Measurements from ENCODE around the gene PTPRB. TPM values are rescaled to one million over a fixed set of nuclear protein-coding genes. Genes with fewer than 3 reads are reported as not detected.

PTPRB gene
- total RNA-seq, 4 donors from 2014 or later = 20.2 to 92.1 (median 56.7) TPM

DNA sequence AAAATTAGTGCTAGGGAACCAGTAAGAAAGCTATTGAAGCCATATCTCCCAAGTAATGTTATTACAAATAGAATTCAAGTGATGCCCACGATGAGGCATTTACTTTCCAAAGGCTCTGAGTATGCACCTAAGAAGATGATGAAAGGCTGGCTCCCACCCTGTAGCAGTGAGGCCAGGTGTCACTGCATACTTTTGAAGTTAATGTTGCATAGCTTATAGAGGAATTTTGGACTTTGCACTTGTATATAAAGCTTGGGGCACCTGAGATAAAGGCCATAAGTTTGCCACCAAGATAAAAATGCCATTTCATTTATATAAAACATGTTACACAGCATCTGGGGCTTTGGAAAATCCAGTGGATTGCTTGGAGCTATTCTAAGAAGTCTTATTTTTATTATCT is 96.2 kb downstream of the PTPRB start:
- TF ChIP-seq, protein P1, sequence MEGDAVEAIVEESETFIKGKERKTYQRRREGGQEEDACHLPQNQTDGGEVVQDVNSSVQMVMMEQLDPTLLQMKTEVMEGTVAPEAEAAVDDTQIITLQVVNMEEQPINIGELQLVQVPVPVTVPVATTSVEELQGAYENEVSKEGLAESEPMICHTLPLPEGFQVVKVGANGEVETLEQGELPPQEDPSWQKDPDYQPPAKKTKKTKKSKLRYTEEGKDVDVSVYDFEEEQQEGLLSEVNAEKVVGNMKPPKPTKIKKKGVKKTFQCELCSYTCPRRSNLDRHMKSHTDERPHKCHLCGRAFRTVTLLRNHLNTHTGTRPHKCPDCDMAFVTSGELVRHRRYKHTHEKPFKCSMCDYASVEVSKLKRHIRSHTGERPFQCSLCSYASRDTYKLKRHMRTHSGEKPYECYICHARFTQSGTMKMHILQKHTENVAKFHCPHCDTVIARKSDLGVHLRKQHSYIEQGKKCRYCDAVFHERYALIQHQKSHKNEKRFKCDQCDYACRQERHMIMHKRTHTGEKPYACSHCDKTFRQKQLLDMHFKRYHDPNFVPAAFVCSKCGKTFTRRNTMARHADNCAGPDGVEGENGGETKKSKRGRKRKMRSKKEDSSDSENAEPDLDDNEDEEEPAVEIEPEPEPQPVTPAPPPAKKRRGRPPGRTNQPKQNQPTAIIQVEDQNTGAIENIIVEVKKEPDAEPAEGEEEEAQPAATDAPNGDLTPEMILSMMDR (IDR thresholded peaks at IDR 0.05; ENCODE audit: low read depth) = no peak

DNA sequence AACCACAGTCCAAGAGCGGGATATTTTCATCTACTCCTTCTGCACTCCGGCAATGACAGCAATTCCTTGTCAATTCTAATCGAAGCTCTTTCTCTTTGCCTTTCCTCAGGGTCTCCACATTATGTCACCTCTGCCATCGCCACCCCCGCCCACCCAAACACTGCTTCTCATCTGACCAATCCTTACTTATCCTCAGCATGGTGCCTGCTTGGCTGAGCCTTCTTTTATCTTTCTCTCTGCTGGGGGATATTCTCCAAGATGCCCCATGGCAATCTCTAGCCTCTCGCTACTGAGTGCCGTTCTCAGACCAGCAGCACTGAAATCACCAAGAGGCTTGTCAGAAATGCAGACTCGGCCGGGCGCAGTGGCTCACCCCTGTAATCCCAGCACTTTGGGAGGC is 100.6 kb downstream of the PTPRB start:
- TF ChIP-seq, protein P1 (IDR thresholded peaks at IDR 0.05; ENCODE audit: low read depth) = no peak

DNA sequence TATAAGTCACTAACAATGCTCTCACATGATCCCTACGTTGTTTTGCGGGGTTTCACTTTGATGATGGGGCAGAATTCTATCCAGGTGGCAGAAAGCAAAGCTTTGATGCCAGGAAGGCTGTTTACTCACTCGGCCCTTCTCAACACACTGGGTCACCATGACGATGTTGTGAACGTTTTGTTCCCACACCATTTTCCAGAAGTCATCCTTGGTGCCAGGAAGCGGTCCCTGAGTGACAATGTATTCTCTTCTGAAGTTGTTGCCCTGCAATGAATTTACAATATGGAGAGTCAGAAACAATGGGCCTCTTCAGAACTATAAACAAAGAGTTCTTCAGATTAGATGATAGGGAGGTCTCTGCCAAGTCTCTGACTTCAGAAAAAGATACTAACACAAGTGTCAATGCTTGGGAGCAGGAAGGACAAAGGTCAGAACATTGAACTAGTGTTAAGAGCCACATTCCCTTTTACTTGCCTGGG is 101.3 kb downstream of the PTPRB start:
- TF ChIP-seq, protein P1 (IDR thresholded peaks at IDR 0.05; ENCODE audit: low read depth) = no peak

DNA sequence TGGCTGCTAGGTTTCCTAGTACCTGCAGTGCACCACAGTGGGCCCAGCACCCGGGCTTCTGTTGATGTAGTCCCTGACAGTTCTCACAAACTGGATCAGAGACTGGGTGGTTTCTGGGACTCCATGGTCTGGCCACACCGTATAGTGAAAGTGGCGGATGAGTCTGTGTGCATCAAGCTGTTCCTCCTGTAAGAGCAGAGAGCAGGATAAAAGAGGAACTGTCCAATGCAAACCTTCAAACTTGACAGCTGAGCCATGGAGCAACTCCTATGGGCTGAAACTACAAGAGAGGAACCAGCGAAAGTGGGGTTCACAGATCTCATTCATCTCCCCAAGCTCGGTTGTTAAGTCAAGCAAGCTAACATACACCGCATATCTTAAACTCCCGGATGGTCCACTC is 102.8 kb downstream of the PTPRB start:
- TF ChIP-seq, protein P1 (IDR thresholded peaks at IDR 0.05; ENCODE audit: low read depth) = no peak

DNA sequence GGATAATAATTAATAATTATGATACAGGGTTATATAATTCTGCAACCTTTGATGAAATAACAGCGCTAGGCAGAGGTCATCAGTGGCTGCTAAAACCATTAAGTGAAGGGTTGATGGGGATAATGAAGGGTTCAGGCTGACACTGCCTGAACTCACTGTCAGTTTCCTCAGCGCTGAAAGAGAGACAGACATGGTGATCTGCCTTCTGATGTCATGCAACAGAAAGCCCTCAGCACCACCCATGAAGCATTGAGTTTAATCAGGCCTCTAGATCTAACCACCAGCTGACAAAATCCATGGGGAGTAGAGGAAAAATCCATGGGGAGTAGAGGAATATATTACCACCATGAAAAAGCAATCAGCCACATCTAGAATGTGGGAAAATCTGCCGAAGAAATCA is 107.6 kb downstream of the PTPRB start:
- TF ChIP-seq, protein P1 (IDR thresholded peaks at IDR 0.05; ENCODE audit: low read depth) = no peak

DNA sequence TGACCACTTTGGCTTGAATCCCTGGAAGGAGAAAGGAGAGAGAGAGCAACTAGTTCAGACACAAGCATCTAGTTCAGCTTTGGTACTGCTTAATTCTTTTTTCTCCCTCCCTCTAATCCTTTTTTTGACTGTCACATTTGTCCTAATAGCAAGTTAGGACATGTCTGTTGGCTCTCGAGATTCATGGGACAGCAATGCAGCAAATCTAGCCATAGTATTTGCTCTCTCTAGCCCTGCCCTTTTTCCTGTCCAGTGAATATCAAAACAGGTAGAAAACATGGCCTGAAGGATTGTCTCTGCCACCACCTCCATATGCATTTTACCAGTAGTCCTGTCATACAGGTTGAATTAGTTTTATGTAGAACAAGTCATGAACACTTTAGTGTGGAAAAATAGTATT is 116.4 kb downstream of the PTPRB start:
- TF ChIP-seq, protein P1 (IDR thresholded peaks at IDR 0.05; ENCODE audit: low read depth) = no peak

DNA sequence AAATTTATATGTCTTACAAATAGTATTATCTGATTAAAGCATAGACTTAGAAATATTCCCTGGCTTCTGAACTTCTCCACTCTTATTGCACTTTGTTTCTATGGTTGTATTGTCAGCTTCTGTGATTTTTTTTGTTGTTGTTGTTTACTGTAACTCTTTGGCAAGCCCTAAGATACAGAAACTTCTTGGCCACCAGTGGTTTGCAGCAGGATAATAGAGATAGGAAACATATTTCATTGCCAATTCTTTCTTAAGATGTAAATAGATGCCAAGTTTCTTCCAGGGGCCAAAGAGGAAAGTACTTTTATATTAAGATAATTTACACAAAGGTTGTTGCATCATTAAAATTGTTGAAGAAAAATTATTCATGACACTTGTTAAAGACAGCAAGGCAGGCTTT is 123.8 kb downstream of the PTPRB start:
- TF ChIP-seq, protein P1 (IDR thresholded peaks at IDR 0.05; ENCODE audit: low read depth) = no peak

Measured in subcutaneous adipose tissue (tissue), 4 donors.